AG04449 (cell line): ENCODE results near the gene DLX2.

Source experiments
- CTCF ChIA-PET: fragments of 350-600 bp; formaldehyde crosslinking; extraction: SDS; loops from one replicate; lab custom pipeline; 2021; ENCODE audit warnings: antibody characterized with exemption; lab: Yijun Ruan, JAX
- POLR2A ChIA-PET: fragments of 400-600, 350-600 bp; formaldehyde crosslinking; extraction: SDS; loops from one replicate; lab custom pipeline; 2020; ENCODE audit warnings: antibody characterized with exemption, inconsistent platforms; lab: Yijun Ruan, JAX
- DNase-seq: peaks from one replicate; pipeline ENCODE4 v3.0.0-alpha.2; 2010; ENCODE audit warnings: low read depth, low spot score
- H3K4me3 ChIP-seq: 2 replicates; pipeline ENCODE4 v1.5.1; 2011; ENCODE audit warnings: low read depth, mild to moderate bottlenecking, control low read depth, low read length
- TF ChIP-seq, protein P1 (sequence below): IDR thresholded peaks from one replicate; pipeline ENCODE4 v1.5.1; 2011; ENCODE audit warnings: mild to moderate bottlenecking, moderate library complexity, low read length, control low read depth, inconsistent platforms; ENCODE audit not compliant: insufficient read depth; ENCODE audit errors: missing control alignments

Gene DLX2

DNA sequence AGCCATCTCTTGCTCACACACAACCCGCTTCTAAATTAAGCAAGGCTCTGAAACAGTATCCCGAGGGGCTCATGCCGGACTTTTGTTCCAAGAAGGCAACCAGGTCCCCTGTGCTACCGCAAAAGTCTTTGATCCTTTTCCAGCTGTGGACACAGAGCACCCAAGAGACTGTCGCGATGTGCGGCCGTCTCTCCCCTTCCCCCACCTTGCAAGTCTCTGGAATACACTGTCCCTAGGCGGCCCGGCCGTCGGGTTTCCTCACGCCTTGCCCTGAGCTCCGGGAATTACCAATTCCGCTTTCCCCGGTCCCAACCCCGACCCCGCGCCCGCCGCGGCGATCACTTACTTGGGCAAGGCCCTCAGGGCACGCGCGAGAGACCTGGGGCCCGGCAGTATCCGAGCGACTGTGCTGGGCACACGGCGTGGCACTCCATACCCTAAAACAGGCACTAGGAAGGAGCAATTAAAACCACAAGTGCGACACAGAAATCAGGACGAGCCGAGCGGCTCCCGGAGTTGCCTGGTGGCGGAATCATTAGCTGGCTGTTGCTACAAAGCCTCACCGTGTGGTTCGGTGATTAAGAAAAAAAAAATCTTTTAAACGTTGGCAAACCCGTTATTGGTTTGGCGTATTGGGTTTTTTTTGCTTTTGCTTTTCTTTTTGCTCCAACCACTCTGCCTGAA lies 19.6 kb downstream of the DLX2 start:
- H3K4me3 ChIP-seq: peak overlapping the region; percentile 51
- ChIA-PET CTCF (interaction anchor here (0.8 to 1.5 kb wide), 8 partner anchors 10 to 377 kb away, joined by 3 to 5 read pairs (median 4); no protein-coding TSS in a partner anchor), POLR2A (interaction anchor here (0.6 to 7.0 kb wide), 3 partner anchors 18 to 73 kb away, joined by 3 to 76 read pairs (median 5); partner anchors contain the start of gene DLX2)
- TF ChIP-seq, protein P1, sequence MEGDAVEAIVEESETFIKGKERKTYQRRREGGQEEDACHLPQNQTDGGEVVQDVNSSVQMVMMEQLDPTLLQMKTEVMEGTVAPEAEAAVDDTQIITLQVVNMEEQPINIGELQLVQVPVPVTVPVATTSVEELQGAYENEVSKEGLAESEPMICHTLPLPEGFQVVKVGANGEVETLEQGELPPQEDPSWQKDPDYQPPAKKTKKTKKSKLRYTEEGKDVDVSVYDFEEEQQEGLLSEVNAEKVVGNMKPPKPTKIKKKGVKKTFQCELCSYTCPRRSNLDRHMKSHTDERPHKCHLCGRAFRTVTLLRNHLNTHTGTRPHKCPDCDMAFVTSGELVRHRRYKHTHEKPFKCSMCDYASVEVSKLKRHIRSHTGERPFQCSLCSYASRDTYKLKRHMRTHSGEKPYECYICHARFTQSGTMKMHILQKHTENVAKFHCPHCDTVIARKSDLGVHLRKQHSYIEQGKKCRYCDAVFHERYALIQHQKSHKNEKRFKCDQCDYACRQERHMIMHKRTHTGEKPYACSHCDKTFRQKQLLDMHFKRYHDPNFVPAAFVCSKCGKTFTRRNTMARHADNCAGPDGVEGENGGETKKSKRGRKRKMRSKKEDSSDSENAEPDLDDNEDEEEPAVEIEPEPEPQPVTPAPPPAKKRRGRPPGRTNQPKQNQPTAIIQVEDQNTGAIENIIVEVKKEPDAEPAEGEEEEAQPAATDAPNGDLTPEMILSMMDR: no peak
- DNase-seq: no peak

GRCh38 chr2:172082105-172082943 lies 20.4 kb downstream of the DLX2 start:
- TF ChIP-seq, protein P1: no peak
- H3K4me3 ChIP-seq: peak overlapping the region; percentile 51
- POLR2A ChIA-PET: interaction anchor here (7.0 kb wide), 1 partner anchor 18 kb away, joined by 76 read pairs; the partner anchor contains the start of gene DLX2
- DNase-seq: no peak
- CTCF ChIA-PET: interaction anchor here (0.8 to 1.5 kb wide), 7 partner anchors 11 to 376 kb away, joined by 3 to 5 read pairs (median 4); no protein-coding TSS in a partner anchor

DNA sequence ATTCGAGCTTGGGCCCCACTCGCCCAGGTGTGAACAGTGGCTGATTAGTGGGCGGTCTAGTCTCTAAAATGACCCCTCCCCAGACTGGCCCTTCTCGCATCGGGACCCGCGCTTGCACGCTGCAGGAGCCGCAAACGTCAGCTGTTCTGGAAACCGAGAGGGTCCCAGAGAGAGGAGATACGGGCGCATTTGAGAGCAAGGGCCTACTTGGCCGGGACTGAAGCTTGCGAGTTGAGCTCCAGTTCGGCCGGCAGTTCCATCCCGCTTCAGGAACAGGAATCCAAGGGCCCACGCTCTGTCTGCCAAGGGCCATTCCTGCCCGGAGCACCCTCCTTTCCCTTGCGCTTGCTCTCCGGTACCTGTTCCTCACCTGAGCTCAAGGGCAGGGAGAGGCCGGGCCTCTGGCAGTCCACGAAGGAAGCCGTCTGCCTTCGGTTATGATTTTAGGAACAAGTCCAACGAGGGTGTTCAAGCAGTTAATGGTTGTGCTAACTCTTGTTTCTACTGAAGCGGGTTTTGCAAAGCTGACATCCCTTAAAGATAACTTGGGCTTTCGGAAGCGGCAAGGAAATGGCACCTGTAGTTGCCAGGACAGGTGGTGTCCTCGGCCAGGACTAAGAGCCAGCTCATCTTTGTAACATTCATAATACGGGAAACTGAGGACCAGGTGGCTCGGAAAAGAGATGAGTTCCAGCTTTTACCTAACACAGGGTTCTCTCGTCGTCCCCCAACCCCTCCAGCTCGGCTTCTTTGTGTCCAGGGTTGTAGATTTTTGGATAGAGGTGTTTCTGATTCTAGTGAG lies 21.3 kb downstream of the DLX2 start:
- no peak for DNase-seq
- ChIA-PET CTCF (interaction anchor here (1.2 kb wide), 1 partner anchor 269 kb away, joined by 3 read pairs; no protein-coding TSS in a partner anchor), POLR2A (no interaction called here)
- TF ChIP-seq, protein P1: no peak
- no peak overlapping the region for H3K4me3 ChIP-seq

DNA sequence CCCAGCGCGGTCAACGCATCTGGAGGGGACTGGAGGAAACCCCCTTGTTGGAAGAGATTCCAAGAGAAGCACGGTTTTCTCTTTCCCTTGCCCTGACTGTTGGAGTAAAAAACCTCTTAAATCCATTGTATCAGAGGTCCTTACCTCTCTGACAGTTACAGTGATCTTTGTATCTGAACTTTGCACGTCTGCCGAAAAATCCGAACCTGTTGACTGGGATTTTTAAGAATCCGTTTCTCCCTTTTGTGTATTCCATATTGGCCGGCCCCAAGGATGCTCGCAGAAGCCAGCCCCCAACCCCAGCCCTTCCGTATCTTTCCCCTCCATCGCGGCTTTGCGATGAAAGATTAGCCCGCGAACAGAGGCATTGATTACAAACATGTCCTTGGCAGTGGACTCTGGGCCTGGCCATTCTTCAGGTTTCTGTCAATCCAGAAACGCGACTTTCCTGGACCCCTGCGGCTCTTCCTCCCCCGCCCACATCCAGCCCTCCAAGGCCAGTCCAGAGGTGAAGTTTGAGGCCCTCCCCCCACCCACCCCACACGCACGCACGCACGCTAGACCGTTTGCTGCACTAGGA lies 22.0 kb downstream of the DLX2 start:
- no peak overlapping the region for H3K4me3 ChIP-seq
- TF ChIP-seq, protein P1: no peak
- POLR2A ChIA-PET: no interaction called here
- CTCF ChIA-PET: interaction anchor here (1.2 kb wide), 1 partner anchor 268 kb away, joined by 3 read pairs; no protein-coding TSS in a partner anchor
- no peak for DNase-seq

GRCh38 chr2:172079838-172080640 lies 22.7 kb downstream of the DLX2 start:
- DNase-seq: no peak
- CTCF ChIA-PET: no interaction called here
- H3K4me3 ChIP-seq: no peak overlapping the region
- TF ChIP-seq, protein P1: no peak
- POLR2A ChIA-PET: no interaction called here
